Immature natural killer cell (primary cell): ENCODE results near the gene ANGPTL2. TPM values are rescaled to one million over a fixed set of nuclear protein-coding genes. Genes with fewer than 3 reads are reported as not detected.

Experiments
- DNase-seq, 3 donors: peaks; one replicate each; pipeline ENCODE4 v3.0.0; 2022; ENCODE audit warnings: mixed read lengths in 1 of 3
- H3K27ac Mint-ChIP-seq, 6 donors: one replicate each; pipeline ENCODE4 v1.8.0; 2020; ENCODE audit warnings: mixed read lengths in 6 of 6, mild to moderate bottlenecking in 5 of 6, inconsistent platforms in 4 of 6, moderate library complexity in 3 of 6
- H3K27me3 Mint-ChIP-seq, 3 donors: one replicate each; pipeline ENCODE4 v1.8.0; 2020 to 2021; ENCODE audit warnings: low read depth in 3 of 3, mild to moderate bottlenecking in 3 of 3, mixed read lengths in 3 of 3, moderate library complexity in 3 of 3, inconsistent platforms in 1 of 3
- H3K36me3 Mint-ChIP-seq, 3 donors: one replicate each; pipeline ENCODE4 v1.8.0; 2020; ENCODE audit warnings: mixed read lengths in 3 of 3, inconsistent platforms in 2 of 3, mild to moderate bottlenecking in 2 of 3
- H3K4me1 Mint-ChIP-seq, 2 donors: one replicate each; pipeline ENCODE4 v1.8.0; 2020; ENCODE audit warnings: inconsistent platforms in 2 of 2, mild to moderate bottlenecking in 2 of 2, mixed read lengths in 2 of 2, moderate library complexity in 1 of 2
- H3K4me3 Mint-ChIP-seq, 5 donors: one replicate each; pipeline ENCODE4 v1.8.0; 2020; ENCODE audit warnings: mild to moderate bottlenecking in 5 of 5, mixed read lengths in 5 of 5, inconsistent platforms in 3 of 5, moderate library complexity in 3 of 5
- H3K9me3 Mint-ChIP-seq, 6 donors: one replicate each; pipeline ENCODE4 v1.8.0; 2020; ENCODE audit warnings: mild to moderate bottlenecking in 6 of 6, mixed read lengths in 6 of 6, inconsistent platforms in 4 of 6, moderate library complexity in 3 of 6
- polyA plus RNA-seq, 3 donors: library from polyadenylated mRNA; unstranded; fragments of 300-500 nt; fragmentation: Illumina TruSeq; gene quantifications; one replicate each; pipeline ENCODE4 v1.2.3, GENCODE V29; 2021

ANGPTL2 gene
- polyA plus RNA-seq, 3 donors from 2014 or later: not detected

- Mint-ChIP-seq H3K9me3 (no peaks in the 10 kb centered on the region), H3K4me1 (peaks cover 0 to 2% of the 10 kb centered on the region in 2 donors), H3K27ac (no peak overlapping the region), H3K4me3 (no peak overlapping the region), H3K36me3 (peaks cover 0 to 13% (median 4%) of the 10 kb centered on the region in 3 donors), H3K27me3 (peaks cover 0 to under 1% (median under 1%) of the 10 kb centered on the region in 3 donors)
- no peak for DNase-seq
These were observed 4.5 kb upstream of the ANGPTL2 start for GRCh38 chr9:127126971-127127370.

GRCh38 chr9:127124792-127125191, 2.4 kb upstream of the ANGPTL2 start:
- H3K4me1 Mint-ChIP-seq: peaks cover 0 to 5% of the 10 kb centered on the region in 2 donors
- no peaks in the 10 kb centered on the region for H3K9me3 Mint-ChIP-seq
- peaks cover 3 to 4% (median 3%) of the 10 kb centered on the region in 3 donors for H3K27me3 Mint-ChIP-seq
- H3K27ac Mint-ChIP-seq: no peak overlapping the region
- DNase-seq: no peak
- H3K36me3 Mint-ChIP-seq: peaks cover 0 to 13% (median 4%) of the 10 kb centered on the region in 3 donors
- H3K4me3 Mint-ChIP-seq: no peak overlapping the region

GRCh38 chr9:127124111-127124531, 1.7 kb upstream of the ANGPTL2 start:
- no peak overlapping the region for H3K4me3 Mint-ChIP-seq
- no peaks in the 10 kb centered on the region for H3K9me3 Mint-ChIP-seq
- no peak for DNase-seq
- H3K27me3 Mint-ChIP-seq: peaks cover 3 to 4% (median 3%) of the 10 kb centered on the region in 3 donors
- peaks cover 0 to 5% of the 10 kb centered on the region in 2 donors for H3K4me1 Mint-ChIP-seq
- H3K27ac Mint-ChIP-seq: no peak overlapping the region
- peaks cover 0 to 13% (median 4%) of the 10 kb centered on the region in 3 donors for H3K36me3 Mint-ChIP-seq

- peak overlapping the region in 1 of 6 donors; percentile 8 for H3K27ac Mint-ChIP-seq
- peaks cover 3 to 5% (median 5%) of the 10 kb centered on the region in 3 donors for H3K27me3 Mint-ChIP-seq
- no peak for DNase-seq
- peak overlapping the region in 1 of 5 donors; percentile 56 for H3K4me3 Mint-ChIP-seq
- H3K4me1 Mint-ChIP-seq: peaks cover 0 to 5% of the 10 kb centered on the region in 2 donors
- H3K36me3 Mint-ChIP-seq: peaks cover 0 to 13% (median 4%) of the 10 kb centered on the region in 3 donors
- no peaks in the 10 kb centered on the region for H3K9me3 Mint-ChIP-seq
These were observed 842 bp upstream of the ANGPTL2 start for GRCh38 chr9:127123064-127123890.

GRCh38 chr9:127121628-127122175, 733 bp downstream of the ANGPTL2 start:
- Mint-ChIP-seq H3K4me1 (peaks cover 0 to 9% of the 10 kb centered on the region in 2 donors), H3K27ac (peak overlapping the region in 1 of 6 donors; percentile 35), H3K4me3 (peak overlapping the region in 2 of 5 donors; percentile 11 to 56), H3K27me3 (peaks cover 5 to 9% (median 8%) of the 10 kb centered on the region in 3 donors), H3K9me3 (no peaks in the 10 kb centered on the region), H3K36me3 (peaks cover 0 to 7% (median 4%) of the 10 kb centered on the region in 3 donors)
- DNase-seq: no peak

GRCh38 chr9:127119320-127119709, 3.1 kb downstream of the ANGPTL2 start:
- no peak for DNase-seq
- H3K4me3 Mint-ChIP-seq: no peak overlapping the region
- peaks cover 0 to 4% (median 4%) of the 10 kb centered on the region in 3 donors for H3K36me3 Mint-ChIP-seq
- H3K27ac Mint-ChIP-seq: no peak overlapping the region
- peaks cover 6 to 17% of the 10 kb centered on the region in 2 donors for H3K4me1 Mint-ChIP-seq
- no peaks in the 10 kb centered on the region for H3K9me3 Mint-ChIP-seq
- peaks cover 5 to 10% (median 8%) of the 10 kb centered on the region in 3 donors for H3K27me3 Mint-ChIP-seq

- peaks cover 6 to 17% of the 10 kb centered on the region in 2 donors for H3K4me1 Mint-ChIP-seq
- peaks cover 5 to 10% (median 8%) of the 10 kb centered on the region in 3 donors for H3K27me3 Mint-ChIP-seq
- H3K27ac Mint-ChIP-seq: no peak overlapping the region
- no peaks in the 10 kb centered on the region for H3K9me3 Mint-ChIP-seq
- H3K36me3 Mint-ChIP-seq: peaks cover 0 to 4% (median 4%) of the 10 kb centered on the region in 3 donors
- no peak overlapping the region for H3K4me3 Mint-ChIP-seq
- no peak for DNase-seq
These were observed 3.7 kb downstream of the ANGPTL2 start for GRCh38 chr9:127118597-127119319.

GRCh38 chr9:127117801-127118200, 4.6 kb downstream of the ANGPTL2 start:
- H3K4me1 Mint-ChIP-seq: peaks cover 6 to 17% of the 10 kb centered on the region in 2 donors

GRCh38 chr9:127116957-127117356, 5.5 kb downstream of the ANGPTL2 start:
- Mint-ChIP-seq H3K27me3 (peaks cover 4 to 10% (median 8%) of the 10 kb centered on the region in 3 donors), H3K9me3 (no peaks in the 10 kb centered on the region), H3K4me1 (peaks cover 6 to 15% of the 10 kb centered on the region in 2 donors), H3K36me3 (no peaks in the 10 kb centered on the region), H3K4me3 (no peak overlapping the region), H3K27ac (peak overlapping the region in 2 of 6 donors; percentile 45 to 52)
- DNase-seq: no peak

More at GRCh38 chr9:127117801-127118200, 4.6 kb downstream of the ANGPTL2 start:
- Mint-ChIP-seq H3K9me3 (no peaks in the 10 kb centered on the region), H3K36me3 (no peaks in the 10 kb centered on the region), H3K4me3 (no peak overlapping the region), H3K27me3 (peaks cover 5 to 10% (median 8%) of the 10 kb centered on the region in 3 donors), H3K27ac (no peak overlapping the region)
- no peak for DNase-seq

- peak overlapping the region in 1 of 6 donors; percentile 60 for H3K27ac Mint-ChIP-seq
- H3K4me3 Mint-ChIP-seq: peak overlapping the region in 1 of 5 donors; percentile 29
- peaks cover 2 to 9% (median 5%) of the 10 kb centered on the region in 3 donors for H3K27me3 Mint-ChIP-seq
- peaks cover 6 to 12% of the 10 kb centered on the region in 2 donors for H3K4me1 Mint-ChIP-seq
- no peak for DNase-seq
- H3K9me3 Mint-ChIP-seq: no peaks in the 10 kb centered on the region
- H3K36me3 Mint-ChIP-seq: no peaks in the 10 kb centered on the region
These were observed 6.2 kb downstream of the ANGPTL2 start for GRCh38 chr9:127116088-127116726.

- no peak for DNase-seq
- Mint-ChIP-seq H3K4me3 (no peak overlapping the region), H3K27me3 (peaks cover 2 to 10% (median 3%) of the 10 kb centered on the region in 3 donors), H3K4me1 (peaks cover 6 to 12% of the 10 kb centered on the region in 2 donors), H3K36me3 (no peaks in the 10 kb centered on the region), H3K9me3 (no peaks in the 10 kb centered on the region), H3K27ac (no peak overlapping the region)
These were observed 7.8 kb downstream of the ANGPTL2 start for GRCh38 chr9:127114606-127115005.

- Mint-ChIP-seq H3K4me3 (no peak overlapping the region), H3K9me3 (no peaks in the 10 kb centered on the region), H3K4me1 (peaks cover 6 to 12% of the 10 kb centered on the region in 2 donors), H3K27me3 (peaks cover 2 to 9% (median 5%) of the 10 kb centered on the region in 3 donors), H3K36me3 (peaks cover 0 to 4% (median 0%) of the 10 kb centered on the region in 3 donors), H3K27ac (no peak overlapping the region)
- DNase-seq: no peak
These were observed 9.1 kb downstream of the ANGPTL2 start for GRCh38 chr9:127113191-127113972.
